Measurements from ENCODE around the gene TROAP.
A peak's percentile ranks its signal among the peaks of the same experiment; 100 is the strongest.
"Not testable (repeated sequence)": the region's sequence is repeated elsewhere in the genome, so short reads cannot be mapped to it uniquely, and the experiment has no call there.

Gene TROAP

DNA sequence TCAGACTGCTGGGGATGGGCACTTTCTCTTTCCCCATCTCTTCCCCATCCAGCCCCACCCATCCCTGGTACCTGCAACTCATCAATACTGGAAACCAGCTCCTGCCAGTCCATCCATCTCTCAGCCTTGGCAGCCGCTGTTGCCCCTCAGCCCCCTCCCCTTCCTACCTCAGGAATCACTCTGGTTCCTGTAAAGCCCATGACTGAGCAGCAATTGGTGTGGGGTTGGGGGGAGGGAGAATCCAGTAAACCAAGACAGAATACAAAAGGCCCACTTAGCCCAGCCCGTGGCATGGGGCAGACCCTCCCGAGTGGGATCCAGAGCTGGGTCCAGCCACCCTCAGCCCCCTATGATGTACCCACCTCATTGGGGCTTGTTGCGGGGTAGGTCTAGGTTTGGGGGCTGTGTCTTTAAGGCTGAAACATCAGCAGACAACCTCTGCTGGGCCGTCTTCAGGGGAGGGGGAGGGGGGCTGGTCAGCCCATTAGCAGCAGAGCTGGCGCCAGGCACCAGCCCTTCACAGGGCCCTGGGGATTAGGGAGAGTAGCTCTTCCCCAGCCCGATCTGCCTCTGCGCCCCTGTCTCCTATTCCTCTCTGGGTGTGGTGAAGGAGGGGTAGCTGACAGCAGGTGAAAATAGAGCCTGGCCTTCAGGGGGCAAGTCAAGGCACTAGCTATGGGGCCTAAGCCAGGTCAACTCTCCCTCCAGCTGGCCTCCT, 28.8 kb upstream of the TROAP start:
- DNase-seq (ENCODE audit: low read depth in 2 of 2) = no peak

DNA sequence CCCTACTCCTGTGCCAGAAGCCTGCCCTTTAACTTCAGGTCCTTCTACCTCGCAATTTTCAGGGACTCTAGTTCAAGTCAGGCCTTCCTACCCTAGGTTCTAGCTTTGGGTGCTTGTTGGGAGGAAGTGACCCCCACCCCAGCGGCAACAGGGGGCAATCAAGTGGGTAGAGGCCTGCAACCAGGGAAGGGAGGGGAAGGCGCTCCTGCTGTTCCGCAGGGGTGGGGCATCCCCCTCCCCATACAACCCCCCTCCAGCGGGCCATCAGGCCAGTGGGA, 28.3 kb upstream of the TROAP start:
- DNase-seq (ENCODE audit: low read depth in 2 of 2) = no peak

DNA sequence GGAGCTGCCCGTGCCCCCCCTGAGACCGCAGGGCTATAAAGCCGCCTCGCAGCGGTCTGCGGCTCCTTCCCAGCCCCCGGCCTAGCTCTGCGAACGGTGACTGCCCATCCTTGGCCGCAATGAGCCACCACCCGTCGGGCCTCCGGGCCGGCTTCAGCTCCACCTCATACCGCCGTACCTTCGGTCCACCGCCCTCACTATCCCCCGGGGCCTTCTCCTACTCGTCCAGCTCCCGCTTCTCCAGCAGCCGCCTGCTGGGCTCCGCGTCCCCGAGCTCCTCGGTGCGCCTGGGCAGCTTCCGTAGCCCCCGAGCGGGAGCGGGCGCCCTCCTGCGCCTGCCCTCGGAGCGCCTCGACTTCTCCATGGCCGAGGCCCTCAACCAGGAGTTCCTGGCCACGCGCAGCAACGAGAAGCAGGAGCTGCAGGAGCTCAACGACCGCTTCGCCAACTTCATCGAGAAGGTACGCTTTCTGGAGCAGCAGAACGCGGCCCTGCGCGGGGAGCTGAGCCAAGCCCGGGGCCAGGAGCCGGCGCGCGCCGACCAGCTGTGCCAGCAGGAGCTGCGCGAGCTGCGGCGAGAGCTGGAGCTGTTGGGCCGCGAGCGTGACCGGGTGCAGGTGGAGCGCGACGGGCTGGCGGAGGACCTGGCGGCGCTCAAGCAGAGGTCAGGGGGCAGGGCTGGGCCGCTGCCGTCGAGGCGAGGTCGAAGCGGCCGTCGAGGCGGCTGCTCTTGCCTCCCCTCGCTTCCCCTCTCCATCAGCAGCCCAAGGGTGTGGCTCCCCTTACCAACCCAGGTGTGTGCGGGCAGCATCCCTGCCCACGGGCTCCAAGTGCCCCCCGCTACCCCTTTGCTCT, 27.7 kb upstream of the TROAP start, which contains the start of gene PRPH:
TSS of gene PRPH (plus strand) at position 66 of the 855 bp plus-strand sequence. CDS start at position 120, 54 bp downstream.
- no peak for DNase-seq (ENCODE audit: low read depth in 2 of 2)

DNA sequence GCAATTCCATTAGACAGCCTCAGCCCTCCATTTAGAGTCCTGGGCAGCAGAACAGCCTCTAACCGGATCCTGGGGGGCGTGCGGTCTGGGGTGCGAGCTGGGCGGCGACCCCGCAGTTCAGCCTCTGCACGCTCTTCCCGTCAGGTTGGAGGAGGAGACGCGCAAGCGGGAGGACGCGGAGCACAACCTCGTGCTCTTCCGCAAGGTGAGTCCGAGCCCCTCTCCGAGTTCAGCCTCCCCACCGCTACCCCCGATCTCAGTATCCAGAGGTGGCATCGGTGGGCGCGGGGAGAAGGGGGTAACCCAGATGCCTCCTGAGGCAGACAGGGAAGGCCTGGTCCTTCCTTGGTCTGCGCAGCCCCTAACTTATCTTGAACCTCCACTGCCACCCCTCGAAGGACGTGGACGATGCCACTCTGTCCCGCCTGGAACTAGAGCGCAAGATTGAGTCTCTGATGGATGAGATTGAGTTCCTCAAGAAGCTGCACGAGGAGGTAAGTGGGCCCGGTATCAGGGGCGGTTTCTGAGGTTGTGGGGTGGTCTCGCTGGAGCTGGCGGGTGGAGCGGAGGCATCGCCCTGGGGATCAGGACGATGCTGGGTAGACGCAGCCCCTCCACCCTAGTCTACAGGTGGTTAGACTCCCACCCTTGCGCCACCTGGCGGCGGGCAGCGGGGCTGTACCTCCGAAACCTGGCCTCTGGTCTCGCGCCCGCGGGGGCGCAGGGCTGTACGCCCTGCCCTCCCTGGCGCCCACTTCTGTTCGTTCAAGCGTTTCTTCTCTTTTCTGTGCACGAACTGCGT, 26.8 kb upstream of the TROAP start:
- peak; percentile 17 to 61 for DNase-seq (ENCODE audit: low read depth in 2 of 2)

DNA sequence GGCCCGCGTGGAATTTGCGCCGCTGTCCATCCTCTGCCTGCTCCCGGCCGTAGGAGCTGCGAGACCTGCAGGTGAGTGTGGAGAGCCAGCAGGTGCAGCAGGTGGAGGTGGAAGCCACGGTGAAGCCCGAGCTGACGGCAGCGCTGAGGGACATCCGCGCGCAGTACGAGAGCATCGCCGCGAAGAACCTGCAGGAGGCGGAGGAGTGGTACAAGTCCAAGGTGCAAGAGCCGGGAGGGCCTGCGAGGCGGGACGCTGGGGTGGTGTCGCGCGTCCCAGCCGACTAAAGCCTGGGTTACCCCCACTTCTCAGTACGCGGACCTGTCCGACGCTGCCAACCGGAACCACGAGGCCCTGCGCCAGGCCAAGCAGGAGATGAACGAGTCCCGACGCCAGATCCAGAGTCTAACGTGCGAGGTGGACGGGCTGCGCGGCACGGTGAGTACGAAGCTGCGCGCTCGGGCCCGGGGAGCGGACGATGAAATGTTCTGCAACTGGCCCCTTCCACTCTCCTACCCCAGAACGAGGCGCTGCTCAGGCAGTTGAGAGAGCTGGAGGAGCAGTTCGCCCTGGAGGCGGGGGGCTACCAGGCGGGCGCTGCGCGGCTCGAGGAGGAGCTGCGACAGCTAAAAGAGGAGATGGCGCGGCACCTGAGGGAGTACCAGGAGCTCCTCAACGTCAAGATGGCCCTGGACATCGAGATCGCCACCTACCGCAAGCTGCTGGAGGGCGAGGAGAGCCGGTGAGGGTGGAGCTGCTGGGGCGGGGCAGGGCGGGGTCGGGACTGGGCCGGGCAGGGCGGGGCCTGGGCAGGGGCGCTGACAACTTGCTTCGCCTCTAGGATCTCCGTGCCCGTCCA, 26.0 kb upstream of the TROAP start:
- DNase-seq (ENCODE audit: low read depth in 2 of 2) = peak in 1 of 2 experiments; percentile 41

DNA sequence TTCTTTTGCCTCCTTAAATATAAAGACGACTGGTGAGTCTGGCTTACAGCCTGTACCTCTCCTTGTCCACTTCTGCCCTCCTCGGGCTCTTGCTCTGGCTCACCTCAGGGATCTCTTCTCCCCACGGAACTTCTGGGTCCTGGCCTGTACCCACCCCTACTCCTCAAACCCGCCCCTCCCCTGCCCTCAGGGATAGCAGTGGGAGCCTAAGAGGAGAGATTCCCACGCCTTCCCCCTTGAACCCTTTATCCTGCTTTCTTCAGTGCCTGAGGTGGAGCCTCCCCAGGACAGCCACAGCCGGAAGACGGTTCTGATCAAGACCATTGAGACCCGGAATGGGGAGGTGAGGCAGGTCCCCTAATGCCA, 25.4 kb upstream of the TROAP start:
- DNase-seq (ENCODE audit: low read depth in 2 of 2) = no peak

DNA sequence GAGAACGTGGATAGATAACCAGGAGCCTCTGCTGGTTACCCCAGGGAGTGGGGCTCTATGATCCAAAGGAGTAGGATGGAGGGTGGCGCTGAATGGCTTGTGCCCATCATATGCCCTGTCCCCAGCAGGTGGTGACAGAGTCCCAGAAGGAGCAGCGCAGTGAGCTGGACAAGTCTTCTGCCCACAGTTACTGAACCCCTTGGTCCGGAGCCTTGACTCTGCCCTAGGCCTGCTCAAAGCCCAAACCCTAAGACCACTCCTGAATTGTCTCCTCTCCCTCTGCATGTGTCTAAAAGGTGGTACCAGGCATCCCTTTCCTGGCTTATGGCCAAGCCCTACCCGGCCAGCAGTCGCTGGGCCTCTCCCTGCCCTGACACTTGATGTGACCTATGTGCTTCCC, 24.9 kb upstream of the TROAP start:
- no peak for DNase-seq (ENCODE audit: low read depth in 2 of 2)

DNA sequence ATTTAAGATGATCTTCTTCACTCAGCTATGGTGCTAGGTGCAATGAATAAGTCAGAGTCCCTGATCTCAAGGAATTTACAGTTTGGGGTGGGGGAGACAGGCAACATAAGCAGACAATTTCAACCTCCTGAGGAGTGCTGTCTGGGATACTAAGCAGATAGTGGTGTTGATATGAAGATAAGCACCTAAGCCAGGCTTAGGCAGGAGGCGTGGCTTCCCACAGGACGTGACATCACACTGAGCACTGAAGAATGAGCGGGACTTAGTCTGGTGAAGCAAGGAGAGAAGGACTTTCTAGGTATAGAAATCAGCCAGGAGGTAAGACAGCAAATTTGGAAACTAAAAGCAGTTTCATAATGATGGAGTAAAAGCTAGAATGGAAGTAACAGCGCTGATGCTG, 21.3 kb upstream of the TROAP start:
- peak in 1 of 2 experiments; percentile 37 for DNase-seq (ENCODE audit: low read depth in 2 of 2)

DNA sequence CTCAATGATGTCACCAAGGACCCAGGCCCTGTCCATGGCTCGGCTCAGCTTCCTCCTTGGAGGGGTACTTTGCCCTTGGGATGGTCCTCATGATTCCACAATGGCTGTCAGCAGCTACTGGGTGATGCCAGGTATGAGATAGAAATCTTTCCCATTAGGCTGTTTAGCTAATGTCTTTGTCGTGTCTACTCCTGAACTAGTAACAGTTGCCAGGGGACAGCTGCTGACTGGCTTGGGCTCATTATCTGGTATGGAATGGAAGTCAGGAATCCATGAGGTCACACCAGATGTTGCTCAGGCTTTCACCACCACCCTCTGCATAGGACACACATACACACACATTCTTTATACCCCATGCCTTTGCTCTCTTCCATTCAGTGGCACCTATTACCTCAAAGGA, 18.9 kb upstream of the TROAP start:
- DNase-seq (ENCODE audit: low read depth in 2 of 2) = no peak

DNA sequence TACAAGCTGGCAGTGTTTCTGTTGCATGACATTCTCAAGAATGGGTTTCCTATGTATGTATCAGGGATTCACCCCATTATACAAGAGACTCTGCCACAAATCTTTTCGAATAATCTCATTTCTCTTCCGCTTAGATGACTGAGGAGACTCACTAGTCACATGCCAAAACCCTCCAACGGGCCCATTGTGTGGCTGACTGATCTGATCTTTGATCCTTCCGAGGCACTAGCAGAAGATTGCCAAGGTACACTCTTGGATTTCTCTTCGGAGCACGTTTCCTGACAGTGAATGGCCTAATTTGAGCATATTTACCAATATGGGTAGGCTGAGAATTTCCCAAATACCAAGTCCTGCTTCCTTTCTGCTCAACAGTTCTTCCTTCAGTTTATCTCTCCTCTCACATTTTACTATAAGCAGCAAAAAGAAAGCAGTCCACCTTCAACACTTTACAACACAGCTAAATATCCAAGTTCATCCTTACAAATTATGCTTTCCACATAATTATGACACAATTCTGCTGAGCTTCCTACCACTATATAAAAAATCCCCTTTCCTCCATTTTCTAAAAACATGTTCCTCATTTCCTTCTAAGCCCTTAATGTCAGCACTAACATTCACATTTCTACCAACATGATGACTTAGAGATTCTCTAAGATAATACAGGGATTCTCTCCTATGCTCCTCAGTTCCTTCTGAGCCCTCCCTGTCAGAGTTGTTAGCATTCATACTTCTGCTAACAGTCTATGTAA, 17.1 kb upstream of the TROAP start:
- DNase-seq (ENCODE audit: low read depth in 2 of 2) = no peak

DNA sequence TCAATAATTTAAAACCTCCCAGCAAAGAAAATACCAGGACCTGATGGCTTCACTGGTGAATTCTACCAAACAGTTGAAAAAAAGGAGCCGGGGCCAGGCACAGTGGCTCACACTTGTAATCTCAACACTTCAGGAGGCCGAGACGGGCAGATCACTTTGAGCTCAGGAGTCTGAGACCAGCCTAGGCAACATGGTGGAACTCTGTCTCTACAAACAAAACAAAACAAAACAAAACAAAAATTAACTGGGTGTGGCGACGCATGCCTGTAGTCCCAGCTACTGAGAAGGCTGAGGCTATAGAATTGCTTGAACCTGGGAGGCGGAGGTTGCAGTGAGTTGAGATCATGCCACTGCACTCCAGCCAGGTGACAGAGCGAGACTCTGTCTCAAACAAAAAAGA, 13.7 kb upstream of the TROAP start:
- DNase-seq (ENCODE audit: low read depth in 2 of 2) = no peak

DNA sequence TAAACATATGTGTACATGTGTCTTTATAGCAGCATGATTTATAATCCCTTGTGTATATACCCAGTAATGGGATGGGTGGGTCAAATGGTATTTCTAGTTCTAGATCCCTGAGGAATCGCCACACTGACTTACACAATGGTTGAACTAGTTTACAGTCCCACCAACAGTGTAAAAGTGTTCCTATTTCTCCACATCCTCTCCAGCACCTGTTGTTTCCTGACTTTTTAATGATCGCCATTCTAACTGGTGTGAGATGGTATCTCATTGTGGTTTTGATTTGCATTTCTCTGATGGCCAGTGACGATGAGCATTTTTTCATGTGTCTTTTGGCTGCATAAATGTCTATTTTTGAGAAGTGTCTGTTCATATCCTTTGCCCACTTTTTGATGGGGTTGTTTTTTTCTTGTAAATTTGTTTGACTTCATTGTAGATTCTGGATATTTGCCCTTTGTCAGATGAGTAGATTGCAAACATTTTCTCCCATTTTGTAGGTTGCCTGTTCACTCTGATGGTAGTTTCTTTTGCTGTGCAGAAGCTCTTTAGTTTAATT, 12.5 kb upstream of the TROAP start:
- not testable (repeated sequence) for DNase-seq (ENCODE audit: low read depth in 2 of 2)

DNA sequence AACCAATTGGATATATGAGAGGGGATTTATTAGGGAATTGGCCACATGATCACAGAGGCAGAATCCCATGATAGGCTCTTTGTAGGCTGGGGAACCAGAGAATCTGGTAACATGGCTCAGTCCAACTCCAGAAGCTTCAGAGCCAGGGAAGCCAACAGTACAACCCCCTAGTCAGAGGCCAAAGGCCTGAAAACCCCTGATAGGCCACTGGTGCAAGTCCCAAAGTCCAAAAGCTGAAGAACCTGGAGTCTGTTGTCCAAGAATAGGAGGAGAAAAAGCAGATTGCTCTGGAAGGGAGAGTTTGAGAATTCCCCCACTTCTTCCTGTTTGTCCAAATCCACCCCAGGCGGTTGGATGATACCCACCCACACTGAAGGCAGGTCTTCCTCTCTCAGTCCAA, 8.2 kb upstream of the TROAP start:
- no peak for DNase-seq (ENCODE audit: low read depth in 2 of 2)

DNA sequence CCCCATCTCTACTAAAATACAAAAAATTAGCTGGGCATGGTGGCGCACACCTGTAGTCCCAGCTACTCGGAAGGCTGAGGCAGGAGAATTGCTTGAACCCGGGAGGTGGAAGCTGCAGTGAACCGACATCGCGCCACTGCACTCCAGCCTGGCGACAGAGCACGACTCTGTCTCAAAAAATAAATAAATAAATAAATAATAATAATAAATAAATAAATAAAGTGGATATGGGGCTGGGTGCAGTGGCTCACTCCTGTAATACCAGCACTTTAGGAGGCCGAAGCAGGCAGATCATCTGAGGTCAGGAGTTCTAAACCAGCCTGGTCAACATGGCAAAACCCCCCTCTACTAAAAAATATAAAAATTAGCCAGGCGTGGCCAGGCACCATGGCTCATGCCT, 5.9 kb upstream of the TROAP start:
- not testable (repeated sequence) for DNase-seq (ENCODE audit: low read depth in 2 of 2)

DNA sequence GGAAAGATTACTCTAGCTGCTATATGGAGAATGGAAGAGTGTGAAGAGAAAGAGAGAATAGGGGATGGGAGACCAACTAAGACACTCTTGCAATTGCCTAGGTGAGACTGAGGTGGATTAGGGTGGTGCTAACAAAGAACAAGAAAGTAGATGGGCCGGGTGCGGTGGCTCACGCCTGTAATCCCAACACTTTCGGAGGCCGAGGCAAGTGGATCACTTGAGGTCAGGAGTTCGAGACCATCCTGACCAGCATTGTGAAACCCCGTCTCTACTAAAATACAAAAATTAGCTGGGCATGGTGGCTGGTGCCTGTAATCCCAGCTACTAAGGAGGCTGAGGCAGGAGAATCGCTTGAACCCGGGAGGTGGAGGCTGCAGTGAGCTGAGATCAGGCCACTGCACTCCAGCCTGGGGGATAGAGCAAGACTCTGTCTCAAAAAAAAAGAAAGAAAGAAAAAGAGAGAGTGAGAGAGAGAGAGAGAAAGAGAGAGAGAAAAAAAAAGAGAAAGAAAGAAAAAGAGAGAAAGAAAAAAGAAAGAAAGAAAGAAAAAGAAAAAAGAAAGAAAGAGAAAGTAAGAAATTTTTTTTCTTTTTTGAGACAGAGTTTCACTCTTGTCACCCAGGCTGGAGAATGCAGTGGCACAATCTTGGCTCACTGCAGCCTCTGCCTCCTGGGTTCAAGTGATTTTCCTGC, 2.5 kb upstream of the TROAP start:
- not testable (repeated sequence) for DNase-seq (ENCODE audit: low read depth in 2 of 2)

DNA sequence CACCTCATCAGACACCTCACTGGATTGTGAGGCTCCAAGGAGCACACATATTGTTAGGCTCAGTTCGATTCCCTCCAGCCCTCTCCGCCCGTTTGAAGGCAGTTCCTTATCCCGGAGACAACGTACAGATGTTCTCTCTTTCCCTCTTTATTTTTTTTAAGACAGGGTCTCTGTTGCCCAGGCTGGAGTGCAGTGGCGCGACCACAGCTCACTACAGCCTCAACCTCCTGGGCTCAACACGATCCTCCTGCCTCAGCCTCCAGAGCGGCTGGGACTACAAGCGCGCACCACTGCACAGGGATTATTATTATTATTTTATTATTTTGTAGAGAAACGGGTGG, 718 bp upstream of the TROAP start:
- DNase-seq (ENCODE audit: low read depth in 2 of 2) = no peak

DNA sequence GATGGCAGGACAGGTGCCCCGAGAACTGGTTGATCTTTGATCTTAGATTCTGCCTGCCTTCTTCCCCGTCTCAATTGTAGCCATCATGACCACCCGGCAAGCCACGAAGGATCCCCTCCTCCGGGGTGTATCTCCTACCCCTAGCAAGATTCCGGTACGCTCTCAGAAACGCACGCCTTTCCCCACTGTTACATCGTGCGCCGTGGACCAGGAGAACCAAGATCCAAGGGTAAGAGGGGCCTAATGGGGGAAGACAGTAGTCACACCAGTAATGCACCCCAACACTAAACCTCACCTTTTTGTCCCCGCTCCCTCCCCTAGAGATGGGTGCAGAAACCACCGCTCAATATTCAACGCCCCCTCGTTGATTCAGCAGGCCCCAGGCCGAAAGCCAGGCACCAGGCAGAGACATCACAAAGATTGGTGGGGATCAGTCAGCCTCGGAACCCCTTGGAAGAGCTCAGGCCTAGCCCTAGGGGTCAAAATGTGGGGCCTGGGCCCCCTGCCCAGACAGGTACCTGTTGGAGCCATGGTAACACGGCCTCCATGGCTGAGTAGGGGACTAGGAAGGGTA, 556 bp downstream of the TROAP start:
- no peak for DNase-seq (ENCODE audit: low read depth in 2 of 2)

DNA sequence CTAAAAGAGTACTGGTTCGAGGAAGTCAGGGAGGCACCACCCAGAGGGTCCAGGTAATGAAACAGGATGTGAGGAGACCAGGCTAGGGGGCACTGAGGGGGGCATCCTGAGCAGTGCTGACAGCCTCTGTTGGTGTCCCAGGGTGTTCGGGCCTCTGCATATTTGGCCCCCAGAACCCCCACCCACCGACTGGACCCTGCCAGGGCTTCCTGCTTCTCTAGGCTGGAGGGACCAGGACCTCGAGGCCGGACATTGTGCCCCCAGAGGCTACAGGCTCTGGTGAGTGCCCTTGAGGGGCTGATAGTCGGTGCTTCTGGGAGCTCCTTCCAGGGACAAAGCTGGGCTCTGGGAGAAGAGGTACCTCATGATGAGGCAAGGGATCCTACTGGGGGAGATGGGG, 2.6 kb downstream of the TROAP start:
- no peak for DNase-seq (ENCODE audit: low read depth in 2 of 2)

DNA sequence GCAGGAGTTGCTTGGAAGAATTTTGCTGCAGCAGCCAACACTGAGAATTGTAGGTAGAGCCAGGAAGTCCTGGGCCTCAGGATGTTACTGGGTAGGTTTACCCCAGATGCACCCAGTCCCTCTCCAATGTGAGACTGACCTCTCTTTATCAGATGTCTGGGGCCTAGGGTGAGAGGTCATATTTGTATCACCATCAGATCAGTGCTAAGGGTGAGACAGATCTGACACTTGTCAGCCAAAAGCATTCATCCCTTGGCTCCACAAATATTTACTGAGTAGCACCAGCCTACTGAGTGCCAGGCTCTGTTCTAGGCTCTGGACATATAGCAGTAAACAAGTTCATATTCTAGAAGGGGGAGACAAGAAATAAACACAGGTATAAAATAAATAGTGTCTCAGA, 4.3 kb downstream of the TROAP start:
- DNase-seq (ENCODE audit: low read depth in 2 of 2) = no peak

DNA sequence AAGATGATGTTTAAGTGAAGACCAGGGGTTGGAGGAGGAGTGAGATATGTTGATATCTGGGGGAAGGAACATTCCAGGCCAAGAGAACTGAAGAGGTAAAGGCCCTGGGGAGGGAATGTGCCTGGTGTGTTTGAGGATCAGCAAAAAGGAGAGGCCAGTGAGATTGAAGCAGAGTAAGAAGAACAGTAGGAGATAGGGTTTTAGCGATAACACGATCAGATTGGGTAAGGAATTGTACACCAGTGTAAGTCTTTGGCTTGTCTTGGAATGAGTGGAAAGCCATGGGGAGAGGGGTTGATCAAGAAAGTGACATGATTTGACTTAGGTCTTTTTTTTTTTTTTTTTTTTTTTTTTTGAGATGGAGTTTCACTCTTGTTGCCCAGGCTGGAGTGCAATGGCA, 4.8 kb downstream of the TROAP start:
- no peak for DNase-seq (ENCODE audit: low read depth in 2 of 2)
